ENCODE results near the gene C1QL2.

C1QL2 gene

DNA sequence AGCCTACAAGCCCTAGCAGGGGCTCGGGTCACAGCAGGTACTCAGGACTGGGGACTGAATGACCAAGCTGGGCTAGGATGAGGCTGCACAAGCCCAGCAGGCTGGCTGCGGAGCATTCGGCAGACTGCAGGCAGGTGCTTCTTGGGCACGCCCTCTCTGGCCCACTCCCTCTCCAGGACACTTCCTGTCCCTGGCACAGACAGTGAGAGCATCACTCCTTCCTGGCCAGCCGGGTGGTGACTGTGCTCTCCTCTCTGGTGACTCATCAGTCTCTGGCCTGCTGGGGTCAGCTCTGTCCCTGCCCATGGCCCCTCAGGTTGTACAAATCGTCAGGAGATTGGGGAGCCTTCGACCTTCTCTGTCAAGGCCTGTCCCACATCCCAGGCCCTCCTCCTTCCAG lies 22.5 kb downstream of the C1QL2 start:
- no peak for DNase-seq

- DNase-seq = no peak
Measured at GRCh38 chr2:119134775-119135174, 23.8 kb downstream of the C1QL2 start.

GRCh38 chr2:119126650-119127049 lies 31.9 kb downstream of the C1QL2 start:
- DNase-seq = peak; percentile 11 to 17

DNA sequence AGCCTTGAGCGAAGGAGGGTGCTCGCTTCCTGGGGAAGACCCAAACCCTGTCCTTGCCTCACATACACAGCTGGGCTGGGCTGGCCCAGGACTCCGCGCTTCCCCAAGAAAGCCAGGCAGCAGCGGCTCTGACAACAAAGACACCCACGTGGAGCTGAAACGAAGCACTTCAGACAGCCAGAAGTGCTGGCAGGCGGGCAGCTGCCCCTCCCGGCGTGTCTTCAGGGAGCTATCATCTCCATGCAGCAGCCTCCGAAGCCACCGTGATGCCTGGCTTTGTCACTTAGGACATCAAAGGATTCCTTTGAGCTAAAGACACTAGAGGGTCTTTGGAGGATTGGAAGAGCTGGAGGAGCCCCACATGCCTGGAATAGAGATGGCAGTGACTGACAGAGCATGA lies 35.2 kb downstream of the C1QL2 start:
- DNase-seq = no peak

- no peak for DNase-seq
Measured at GRCh38 chr2:119122663-119123062, 35.9 kb downstream of the C1QL2 start.

- no peak for DNase-seq
Measured at GRCh38 chr2:119119999-119120756, 38.4 kb downstream of the C1QL2 start.

- DNase-seq = no peak
Measured at GRCh38 chr2:119119076-119119785, 39.3 kb downstream of the C1QL2 start.

GRCh38 chr2:119117891-119118882 lies 40.4 kb downstream of the C1QL2 start:
- no peak for DNase-seq

DNA sequence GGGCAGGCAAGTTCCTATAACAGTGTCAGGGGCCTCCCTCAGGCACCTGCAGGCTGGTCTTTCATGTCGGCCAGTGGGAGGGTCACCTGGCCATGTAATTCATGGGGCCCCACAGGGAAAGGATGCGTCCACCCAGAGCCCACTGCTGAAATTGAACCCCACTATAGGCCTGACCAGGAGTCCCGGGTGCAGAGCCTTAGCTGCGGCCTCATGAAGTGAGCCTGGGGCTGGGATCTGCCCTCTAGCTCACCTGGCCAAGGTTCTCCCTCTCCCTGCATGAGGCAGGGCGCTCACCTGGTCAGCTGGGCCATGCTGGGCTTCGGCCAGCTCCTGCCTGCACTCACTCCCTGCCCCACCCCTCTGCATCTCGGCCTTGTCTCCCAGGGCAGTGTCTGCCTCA lies 41.1 kb downstream of the C1QL2 start:
- no peak for DNase-seq

- DNase-seq = no peak
Measured at GRCh38 chr2:119116411-119117295, 41.9 kb downstream of the C1QL2 start.

GRCh38 chr2:119114266-119114665 lies 44.3 kb downstream of the C1QL2 start:
- no peak for DNase-seq

- no peak for DNase-seq
Measured at GRCh38 chr2:119113489-119113770, 45.1 kb downstream of the C1QL2 start.

DNA sequence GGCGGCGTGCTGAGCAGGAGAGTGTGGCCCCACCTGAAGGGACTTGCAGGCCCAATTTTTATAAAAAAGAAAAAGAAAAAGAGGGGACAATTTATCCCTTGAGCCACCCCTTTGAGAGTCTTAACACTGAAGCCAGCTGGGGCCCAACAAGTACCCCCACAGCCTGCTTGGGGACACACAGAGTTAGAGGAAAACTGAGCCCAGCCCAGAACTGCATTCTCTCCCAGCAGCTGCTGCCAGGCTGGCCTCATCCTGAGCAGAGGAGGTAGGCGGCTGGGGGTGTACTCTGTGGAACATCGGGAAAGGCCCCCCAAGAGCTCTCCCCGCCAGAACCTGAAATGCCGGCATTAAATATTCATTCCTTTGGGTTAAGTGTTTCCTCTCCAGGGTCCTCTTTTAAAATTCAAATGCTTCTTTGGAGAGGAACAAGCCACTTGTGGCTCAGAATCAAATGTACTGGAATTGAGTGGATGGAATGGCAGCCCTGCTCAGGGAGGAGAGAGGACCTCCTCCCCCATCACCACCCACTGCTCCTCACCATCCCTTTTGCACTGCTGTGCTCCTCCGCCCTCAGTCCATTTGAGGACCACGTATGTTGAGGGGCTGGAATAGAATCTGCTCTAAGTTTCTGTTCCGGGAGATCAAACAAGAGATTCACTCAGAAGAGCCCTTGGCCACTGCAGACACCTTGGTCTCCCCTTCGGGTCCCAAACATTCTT lies 45.6 kb downstream of the C1QL2 start:
- no peak for DNase-seq

- no peak for DNase-seq
Measured at GRCh38 chr2:119112230-119112629, 46.3 kb downstream of the C1QL2 start.

DNA sequence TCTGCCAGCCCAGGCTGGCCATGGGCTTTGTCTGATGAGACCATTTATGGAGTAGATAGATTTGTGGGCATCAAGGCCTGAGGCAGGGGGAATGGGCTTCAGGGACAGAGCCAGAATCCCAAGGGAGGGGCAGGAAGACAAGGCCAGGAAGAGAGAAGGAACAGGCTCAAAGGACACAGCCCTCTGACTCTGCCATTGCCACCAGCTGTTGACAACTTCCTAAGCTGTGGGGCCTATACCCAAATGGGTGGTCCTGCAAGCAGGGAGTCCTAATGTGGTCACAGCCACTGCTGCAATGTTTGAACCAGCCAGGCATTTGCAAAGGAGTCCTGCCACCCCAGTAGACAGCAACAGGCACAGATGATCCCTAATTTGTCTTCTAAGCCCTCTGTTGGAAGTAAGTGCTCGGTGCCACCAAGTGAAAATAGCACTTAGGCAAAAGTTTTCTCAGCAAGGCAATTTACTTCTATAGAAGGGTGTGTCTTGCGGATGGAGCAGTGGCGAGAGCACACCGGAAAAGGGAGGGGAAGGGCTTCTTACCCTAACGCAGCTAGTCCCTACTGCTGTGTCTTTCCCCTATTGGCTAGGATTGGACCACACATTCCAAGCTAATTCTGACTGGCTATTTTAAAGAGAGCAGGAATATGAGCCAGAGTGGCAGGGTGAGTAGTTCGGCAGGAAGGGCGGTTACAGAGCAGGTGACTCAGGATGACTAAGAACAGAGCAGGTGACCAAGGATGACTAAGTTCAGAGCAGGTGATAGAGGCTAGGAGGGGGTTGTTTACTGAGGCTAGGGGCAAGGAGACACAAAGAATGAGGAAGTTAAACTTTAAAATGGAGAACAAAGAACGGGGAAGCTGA lies 47.2 kb downstream of the C1QL2 start:
- DNase-seq = no peak

DNA sequence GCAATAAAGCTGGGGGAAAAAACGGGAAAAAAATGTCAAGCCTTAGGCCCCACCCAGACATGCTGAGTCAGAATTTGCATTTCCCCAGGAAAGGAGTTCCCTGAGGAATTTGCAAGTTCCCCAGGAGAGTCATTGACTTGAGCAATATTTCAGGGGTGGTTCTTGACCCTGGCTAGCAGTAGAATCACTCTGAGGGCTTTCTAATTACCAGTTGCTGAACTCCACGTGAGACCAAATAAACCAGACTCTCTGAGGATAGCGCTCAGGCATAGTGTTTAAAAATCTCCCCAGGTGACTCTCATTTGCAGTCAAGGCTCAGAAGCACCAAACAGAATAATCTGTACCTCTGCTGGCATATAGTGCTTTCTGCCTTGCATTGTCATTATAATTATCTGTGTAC lies 48.7 kb downstream of the C1QL2 start:
- DNase-seq = no peak

DNA sequence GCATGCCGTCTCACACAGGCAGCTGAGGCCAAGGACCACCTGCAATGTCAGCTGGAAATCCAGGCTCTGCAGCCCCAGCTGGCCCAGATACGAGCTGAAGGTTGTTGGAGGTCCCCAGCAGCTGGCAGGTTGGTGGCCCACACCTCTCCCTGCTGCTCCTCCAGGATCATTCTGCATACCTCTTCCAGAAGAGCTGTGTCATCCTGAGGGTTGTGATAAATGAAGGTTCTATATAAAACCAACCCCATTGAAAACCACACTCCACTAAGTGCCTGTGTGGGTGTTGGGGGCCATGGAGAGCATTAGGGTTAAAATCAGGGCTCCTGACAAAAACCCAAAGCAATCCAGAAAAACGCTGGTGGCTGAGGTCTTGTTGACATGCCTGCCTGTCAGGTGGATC lies 50.4 kb downstream of the C1QL2 start:
- DNase-seq = no peak

GRCh38 chr2:119106301-119106897 lies 52.2 kb downstream of the C1QL2 start:
- no peak for DNase-seq

All from activated CD4-positive, alpha-beta T cell treated with anti-CD3 and anti-CD28 coated beads for 4 hours (primary cell).